HL-60 (cell line): ENCODE results near the gene TOP3A.

Experiments used
- POLR2AphosphoS5 ChIP-seq: IDR thresholded peaks from 2 replicates; pipeline ENCODE4 v1.6.1; 2012; ENCODE audit warnings: low read depth
- TF ChIP-seq, protein P1 (sequence below): IDR thresholded peaks from one replicate; pipeline ENCODE4 v1.5.1; 2011; ENCODE audit warnings: low read length, control low read depth, inconsistent platforms; ENCODE audit not compliant: insufficient read depth
- TF ChIP-seq, protein P2 (sequence below): IDR thresholded peaks from 2 replicates; pipeline ENCODE4 v1.6.1; 2012; ENCODE audit warnings: low read depth; ENCODE audit not compliant: insufficient replicate concordance

DNA sequence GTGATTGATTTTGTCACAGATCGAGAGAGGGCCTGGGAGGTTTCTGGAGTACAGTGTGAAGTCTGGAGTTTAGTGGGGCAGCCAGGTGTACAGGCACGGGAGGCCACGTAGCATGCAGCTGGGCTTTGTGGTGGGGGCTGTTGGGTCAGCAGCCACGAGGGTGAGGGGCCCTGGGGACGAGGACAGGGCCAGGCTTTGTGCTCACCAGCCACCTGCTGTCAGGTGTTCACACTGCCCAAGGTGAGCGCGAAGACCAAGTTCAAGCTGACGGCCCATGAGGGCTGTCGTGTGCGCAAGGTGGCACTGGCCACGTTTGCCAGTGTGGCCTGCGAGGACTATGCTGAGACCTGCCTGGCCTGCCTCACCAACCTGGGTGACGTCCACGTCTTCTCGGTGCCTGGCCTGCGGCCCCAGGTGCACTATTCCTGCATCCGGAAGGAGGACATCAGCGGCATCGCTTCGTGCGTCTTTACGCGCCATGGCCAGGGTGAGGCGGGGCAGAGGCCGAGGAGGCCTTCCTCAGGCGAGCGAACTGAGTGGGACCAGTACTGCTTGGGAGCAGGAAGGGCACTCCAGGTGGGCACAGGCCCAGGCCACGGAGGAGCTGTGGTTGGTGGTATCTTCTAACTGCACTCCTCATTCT, 73.4 kb downstream of the TOP3A start:
- TF ChIP-seq, protein P1, sequence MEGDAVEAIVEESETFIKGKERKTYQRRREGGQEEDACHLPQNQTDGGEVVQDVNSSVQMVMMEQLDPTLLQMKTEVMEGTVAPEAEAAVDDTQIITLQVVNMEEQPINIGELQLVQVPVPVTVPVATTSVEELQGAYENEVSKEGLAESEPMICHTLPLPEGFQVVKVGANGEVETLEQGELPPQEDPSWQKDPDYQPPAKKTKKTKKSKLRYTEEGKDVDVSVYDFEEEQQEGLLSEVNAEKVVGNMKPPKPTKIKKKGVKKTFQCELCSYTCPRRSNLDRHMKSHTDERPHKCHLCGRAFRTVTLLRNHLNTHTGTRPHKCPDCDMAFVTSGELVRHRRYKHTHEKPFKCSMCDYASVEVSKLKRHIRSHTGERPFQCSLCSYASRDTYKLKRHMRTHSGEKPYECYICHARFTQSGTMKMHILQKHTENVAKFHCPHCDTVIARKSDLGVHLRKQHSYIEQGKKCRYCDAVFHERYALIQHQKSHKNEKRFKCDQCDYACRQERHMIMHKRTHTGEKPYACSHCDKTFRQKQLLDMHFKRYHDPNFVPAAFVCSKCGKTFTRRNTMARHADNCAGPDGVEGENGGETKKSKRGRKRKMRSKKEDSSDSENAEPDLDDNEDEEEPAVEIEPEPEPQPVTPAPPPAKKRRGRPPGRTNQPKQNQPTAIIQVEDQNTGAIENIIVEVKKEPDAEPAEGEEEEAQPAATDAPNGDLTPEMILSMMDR, result no peak
- TF ChIP-seq, protein P2, sequence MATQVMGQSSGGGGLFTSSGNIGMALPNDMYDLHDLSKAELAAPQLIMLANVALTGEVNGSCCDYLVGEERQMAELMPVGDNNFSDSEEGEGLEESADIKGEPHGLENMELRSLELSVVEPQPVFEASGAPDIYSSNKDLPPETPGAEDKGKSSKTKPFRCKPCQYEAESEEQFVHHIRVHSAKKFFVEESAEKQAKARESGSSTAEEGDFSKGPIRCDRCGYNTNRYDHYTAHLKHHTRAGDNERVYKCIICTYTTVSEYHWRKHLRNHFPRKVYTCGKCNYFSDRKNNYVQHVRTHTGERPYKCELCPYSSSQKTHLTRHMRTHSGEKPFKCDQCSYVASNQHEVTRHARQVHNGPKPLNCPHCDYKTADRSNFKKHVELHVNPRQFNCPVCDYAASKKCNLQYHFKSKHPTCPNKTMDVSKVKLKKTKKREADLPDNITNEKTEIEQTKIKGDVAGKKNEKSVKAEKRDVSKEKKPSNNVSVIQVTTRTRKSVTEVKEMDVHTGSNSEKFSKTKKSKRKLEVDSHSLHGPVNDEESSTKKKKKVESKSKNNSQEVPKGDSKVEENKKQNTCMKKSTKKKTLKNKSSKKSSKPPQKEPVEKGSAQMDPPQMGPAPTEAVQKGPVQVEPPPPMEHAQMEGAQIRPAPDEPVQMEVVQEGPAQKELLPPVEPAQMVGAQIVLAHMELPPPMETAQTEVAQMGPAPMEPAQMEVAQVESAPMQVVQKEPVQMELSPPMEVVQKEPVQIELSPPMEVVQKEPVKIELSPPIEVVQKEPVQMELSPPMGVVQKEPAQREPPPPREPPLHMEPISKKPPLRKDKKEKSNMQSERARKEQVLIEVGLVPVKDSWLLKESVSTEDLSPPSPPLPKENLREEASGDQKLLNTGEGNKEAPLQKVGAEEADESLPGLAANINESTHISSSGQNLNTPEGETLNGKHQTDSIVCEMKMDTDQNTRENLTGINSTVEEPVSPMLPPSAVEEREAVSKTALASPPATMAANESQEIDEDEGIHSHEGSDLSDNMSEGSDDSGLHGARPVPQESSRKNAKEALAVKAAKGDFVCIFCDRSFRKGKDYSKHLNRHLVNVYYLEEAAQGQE, result no peak
- no peak for TF ChIP-seq POLR2AphosphoS5
